Measurements from ENCODE around the gene MAD1L1.

Gene MAD1L1

DNA sequence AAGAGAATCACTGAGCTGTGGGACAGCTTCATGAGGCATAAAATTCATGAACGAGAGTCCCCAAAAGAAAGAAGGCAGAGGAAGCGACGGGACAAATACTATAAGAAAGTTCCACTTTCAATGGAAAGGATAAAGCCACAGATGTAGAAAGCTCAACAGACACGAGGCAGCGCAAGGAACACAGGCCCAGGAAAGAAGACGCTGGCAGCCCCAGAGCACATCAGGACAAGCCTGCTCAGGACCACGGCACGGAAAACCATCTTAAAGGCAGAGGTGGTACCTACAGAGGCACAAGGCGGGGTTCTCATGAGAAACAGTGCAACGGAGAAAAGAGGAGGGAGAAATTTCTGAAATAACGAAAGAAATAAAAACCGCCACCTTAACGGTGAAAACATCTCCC, 273.4 kb downstream of the MAD1L1 start:
- no peak for DNase-seq

DNA sequence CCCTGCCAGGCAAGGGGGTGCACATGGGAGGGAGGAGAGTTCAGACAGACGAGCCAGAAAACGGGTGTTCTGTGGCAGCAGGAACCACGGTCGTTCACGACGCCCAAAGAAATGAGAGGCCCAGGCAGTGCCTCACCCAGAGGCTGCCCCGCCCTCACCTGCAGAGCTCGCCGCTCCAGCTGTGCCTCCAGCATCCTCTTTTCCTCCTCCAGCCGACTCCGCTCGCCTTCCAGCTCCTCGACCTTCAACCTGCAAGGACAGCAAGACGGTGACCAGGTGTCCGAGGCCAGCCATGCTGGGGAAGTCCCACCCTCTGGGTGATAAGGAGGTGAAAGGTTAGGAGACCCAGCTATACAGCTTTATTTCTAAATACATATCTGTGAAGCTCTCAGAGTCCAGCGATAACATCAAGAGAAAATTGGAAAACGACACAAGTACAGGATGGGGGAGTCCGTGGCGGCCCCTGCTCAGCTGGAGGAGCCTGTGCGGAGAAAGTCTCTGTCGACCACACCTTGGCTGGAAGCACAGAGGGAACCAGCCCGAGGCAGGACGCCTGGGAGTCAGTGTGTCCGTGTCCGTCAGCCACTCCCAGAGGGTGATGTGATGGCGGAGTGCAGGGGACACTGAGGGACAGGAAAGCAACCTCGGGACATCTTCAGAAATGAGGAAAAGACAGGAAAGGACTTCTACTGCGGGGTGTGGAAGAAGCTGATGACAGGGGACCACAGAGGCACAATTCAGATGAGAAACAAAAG, 275.1 kb downstream of the MAD1L1 start:
- DNase-seq = no peak

DNA sequence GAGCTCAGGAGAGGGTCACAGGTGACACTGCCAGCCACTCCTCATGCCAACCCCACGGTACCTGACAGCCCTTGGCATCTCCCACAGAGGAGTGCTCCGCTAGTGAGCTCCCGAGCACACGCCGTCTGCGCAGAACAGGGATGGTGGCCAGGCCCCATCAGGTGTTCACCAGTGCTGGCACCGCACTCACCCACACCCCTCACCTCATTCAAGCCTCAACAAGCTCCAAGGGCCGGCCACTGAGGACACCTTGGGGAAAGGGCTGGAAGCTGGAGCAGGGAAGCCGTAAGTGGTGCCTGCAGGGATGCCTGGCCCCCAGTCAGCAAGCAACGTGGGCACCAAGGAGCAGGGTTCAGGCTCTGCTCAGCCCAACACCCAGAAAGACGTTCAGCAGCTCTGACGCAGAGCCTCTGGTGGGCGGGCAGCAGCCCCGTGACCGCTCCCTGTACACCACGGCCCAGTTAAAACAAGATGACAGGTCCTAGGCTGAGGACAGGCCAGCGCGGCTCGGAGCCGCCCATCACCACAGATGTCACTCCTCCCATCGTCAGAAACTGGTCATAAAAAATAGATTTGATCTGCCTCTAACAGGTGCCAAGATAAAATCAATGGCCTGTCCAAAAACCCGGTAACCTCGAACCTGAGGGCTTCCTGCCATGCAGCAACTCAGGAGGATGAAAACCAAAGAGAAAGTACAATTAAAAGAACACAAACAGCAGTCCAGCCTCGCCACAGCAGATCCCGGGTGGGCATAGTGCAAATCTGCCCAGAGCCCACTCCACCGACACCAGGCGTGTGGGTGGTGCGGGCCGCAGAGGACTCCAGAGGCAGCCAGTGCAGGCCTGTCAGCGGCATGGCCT, 275.9 kb downstream of the MAD1L1 start:
- no peak for DNase-seq

DNA sequence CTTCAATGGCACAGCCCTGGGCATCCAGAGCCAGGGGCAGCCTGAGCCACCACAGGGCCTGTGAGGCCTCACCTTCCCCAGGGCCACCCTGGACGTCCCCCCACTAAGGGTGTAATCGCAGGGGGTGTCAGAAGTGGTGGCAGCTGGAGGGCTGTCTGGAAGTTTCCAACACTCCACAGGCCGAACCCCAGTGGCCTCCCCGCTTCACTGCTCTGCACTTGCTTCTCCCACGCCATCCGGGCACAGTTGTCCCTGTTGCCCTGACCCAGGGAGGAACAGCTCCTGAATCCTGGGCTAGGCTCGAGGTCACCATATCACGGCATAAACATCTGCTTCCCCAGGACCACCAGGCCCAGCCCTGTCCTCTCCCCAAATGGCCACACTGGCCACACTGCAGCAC, 276.6 kb downstream of the MAD1L1 start:
- no peak for DNase-seq

DNA sequence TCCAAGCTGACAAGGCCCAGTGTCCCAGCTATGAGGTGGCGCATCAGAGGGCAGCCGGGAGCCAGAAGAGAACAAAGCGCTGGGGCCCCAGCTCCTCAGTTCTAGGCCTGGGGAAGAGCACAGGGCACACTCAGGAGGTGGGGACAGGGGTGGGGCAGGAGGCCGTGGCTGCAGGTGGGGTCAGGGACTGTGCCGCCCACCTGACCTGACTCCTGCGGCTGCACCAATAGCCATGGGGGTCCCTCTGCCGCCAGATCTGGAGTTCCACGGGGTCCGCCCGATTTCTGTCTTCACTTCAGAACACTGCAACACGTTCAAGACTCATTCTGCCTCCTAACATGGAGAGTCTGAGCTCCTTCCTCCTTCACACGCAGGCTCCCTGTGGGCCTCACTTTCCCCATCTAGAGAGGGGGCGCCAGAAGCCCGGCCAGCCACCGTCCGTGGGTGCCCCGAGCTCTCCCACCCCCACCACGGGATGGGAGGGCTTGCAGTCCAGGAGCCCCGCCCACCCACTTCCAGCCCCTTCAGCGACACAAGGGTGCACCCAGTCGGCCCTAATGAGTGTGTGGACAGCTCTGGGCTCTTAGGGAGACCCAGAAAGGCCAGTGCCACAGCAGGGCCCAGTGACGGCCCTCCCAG, 278.3 kb downstream of the MAD1L1 start:
- DNase-seq = no peak

DNA sequence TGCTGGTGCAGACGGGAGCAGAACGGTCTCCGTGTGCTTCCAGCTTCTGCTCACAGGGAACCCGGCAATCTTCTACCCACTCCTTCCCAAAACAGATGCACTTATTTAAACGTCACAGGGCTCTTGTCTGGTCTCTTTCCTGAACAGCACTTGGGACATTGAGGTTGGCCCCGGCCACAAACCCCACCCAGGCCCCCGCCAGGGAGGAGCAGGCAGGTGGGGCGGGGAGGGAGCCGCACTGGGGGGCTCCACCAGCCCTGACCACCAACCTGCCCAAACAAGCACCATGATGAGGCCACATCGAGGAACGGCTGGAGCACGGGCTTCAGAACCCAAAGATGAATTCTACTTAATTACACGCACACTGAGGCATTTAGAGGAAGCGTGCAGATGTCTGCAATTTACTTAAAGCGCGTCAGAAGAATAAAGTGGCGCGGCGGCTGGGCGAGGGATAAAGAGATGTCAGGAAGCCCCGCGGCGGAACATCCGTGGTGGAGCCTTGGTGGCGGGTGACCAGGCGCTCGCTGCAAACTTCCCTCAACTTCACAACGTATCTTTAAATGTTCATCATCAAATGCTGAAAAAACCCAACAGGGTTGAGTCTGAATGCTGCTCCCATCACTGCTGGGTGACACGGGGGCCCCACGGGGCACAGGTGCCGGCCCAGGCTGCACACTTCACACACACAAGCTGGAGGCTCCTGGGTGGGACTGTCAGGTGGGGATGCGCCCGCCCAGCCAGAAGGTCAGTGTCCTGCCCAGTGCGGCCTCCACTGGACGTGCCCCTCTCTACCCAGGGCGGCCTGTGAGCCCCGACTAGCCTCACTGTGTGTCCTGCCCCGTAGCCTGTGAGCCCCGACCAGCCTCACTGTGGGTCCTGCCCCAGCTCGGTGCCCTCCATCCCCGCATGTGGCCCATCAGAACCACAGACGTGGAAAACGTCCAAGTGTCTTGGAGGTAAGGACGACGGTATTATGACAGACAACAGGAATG, 279.2 kb downstream of the MAD1L1 start:
- DNase-seq = no peak

DNA sequence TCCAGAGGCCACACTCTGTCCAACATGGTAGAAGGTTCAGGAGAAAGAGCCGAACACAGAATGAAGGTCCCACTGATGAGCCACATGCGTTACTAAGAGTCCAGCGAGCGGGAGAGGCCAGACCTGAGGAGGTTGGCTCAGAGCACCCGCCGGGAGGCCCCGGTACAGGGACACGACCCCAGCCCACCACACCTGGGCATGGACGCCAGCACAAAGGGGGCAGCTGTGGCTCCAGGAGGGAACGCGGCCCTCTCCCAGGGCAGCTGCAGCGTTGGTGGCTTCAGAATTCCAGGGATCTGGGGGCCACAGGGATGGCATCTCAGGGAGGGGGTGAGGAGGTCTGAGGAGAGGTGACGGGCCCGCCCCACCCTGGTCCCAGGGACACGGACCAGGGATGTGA, 280.0 kb downstream of the MAD1L1 start:
- DNase-seq = no peak

DNA sequence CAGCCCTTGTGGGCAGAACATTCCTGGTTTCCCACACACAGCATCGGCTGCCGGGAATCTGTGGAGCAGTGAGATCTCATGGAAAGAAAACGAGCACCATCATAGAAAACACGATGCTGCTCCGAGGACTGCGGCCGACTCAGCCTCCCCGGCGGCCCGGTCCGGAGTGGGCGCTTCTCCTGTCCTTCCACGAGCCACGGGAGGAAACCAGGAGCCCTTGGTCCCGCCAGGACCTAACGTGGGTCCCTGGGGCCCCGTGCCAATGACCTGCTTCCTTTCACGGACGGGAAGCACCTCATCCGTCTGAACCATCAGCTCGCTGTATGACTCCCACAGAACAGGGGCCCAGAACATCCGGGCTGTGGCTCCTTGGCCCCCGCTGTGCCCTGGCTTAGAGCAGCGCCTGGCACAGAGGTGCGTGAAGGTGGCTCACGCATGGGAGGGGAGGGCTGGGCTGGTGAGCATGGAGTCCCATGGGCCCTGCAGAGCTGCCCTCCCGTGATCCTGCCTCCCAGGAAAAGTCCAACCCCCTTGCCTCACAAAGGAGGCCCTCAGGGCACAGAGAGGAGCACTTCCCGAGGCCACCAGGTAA, 280.5 kb downstream of the MAD1L1 start:
- DNase-seq = no peak

DNA sequence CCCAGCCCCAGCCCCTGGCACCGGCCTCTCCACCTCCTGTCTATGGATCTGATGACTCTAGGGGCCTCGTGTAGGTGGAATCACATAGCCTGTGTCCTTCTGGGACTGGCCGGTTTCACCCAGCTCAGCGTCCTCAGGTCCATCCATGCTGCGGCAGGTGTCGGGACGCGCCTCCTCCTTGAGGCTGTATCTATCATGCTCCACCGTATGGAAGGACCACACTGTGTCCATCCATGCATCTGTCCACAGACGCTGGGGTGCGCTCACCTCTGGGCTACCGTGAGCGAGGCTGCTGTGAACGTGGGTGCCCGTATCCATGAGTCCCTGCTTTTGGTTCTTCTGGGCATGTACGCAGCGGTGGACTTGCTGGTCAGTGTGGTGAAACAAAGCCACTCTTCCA, 281.1 kb downstream of the MAD1L1 start:
- no peak for DNase-seq

DNA sequence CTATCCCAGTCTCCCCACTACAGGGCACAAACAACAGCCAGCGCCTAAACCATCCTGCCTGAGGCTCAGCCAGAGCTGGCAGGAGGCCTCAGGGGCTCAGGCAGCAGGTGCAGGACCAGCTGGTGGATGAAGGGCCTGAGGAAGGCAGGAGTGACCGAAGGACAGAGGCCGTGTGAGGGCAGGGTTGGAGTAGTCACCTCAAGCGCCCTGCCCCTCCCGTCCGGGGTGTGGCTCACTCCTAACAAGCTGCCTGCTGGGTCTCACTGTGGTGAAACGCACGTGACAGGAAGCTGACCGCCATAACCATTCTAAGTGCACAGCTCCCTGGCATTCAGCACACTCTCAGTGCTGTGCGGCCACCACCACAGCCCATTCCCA, 281.6 kb downstream of the MAD1L1 start:
- peak; percentile 11 for DNase-seq

DNA sequence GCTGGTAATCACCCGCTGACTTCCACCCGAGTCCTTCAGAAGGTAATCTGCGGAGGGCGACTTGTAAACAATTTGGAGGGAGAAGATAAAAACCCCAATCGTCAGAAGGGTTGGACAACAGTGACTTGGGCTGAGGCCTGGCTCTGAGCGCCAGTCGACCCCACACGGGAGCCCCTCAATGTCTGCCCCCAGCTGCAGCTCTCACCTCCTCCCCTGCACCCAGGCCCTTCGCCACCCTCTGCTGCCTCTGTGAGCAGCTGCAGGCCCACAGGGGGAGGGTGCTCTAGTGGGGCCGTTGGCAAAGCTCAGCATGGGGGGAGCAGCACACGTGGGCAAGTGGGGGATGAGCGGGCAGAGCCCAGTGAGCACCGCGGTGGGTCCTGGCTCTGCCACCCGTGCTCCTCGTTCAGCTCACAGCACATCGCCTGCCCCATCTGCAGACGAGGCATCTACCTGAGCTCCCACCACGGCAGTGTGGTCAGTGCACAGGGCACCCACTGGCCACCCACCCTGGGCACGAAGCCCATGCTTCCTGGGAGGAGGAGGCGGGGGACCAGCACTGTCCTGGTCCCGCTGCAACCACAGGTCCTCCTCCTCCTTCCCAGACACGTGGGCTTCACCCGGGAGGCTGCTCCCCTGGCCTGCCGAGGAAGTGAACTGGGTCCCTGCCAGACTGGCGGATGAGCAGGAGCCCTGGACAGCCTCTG, 282.1 kb downstream of the MAD1L1 start:
- no peak for DNase-seq

DNA sequence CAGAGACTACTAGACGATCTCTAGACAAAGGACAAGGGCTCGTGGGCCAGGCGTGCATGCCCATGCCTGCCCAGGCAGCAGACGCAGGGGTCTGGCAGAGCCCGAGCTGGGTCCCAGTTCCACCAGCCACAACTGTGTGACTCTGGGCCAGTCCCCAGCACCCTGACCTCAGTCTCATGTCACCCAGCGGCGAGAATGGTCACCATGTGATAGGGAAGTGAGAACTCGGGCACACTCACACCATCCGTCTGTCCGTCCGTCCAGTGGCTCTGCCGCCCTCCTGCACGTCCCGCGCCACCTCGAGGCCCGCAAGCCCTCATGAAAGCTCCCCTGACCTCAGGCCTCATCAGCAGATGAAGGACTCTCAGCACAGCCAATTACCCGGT, 282.7 kb downstream of the MAD1L1 start:
- no peak for DNase-seq

DNA sequence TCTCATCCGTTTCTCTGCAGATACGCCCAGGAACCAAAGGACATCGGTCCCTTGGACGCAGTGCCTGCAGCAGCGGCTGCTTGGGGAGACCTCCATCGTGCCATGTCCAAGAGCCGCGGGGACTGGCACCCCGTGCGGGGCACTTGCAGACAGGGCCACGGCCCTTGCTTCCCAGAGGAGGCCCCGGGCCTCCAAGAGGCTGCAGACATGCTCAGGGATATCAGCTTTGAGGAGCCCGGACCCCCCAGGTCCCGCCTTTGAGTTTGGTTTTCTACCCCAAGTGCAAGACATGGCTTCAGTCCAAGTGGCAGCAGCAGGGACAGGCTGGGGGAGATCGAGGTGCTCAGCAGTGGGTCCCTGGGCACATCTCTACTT, 283.1 kb downstream of the MAD1L1 start:
- no peak for DNase-seq

DNA sequence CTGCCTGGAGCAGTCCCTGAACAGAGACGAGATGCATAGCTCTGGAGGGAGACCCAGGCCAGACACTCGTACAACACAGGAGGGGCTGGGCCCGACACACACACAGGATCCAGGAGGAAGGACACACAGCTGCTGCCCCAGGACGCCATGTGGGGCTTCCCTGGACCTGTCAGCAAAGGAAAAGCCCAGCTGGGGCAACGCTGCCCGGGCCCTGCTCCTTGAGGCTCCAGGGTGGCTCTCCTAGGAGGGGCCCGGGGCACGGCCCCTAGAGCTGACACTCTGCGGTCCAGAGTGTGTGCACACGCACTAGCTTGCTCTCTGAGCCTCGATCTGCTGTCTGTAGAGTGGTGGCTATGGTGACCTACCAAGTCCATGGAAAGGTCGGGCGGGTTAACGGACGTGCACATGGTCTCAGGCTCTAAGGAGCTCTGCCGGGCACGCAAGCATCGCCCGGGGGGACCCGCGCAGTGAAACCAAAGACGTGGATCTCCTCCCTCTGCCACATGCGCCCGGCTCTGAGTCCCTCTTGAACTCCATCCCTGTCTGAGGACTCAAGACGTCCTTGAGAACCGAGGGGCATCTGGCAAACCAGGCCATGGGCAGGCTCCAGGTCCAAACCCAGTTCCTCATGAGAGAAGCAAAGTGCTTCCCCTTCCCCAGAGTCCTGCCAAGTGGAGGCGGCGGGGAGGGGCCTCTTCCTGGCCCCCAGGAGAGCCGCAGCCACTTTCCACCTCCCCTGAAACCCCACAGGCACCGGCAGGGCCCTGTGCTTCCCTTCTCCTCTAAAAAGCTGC, 283.7 kb downstream of the MAD1L1 start:
- no peak for DNase-seq

DNA sequence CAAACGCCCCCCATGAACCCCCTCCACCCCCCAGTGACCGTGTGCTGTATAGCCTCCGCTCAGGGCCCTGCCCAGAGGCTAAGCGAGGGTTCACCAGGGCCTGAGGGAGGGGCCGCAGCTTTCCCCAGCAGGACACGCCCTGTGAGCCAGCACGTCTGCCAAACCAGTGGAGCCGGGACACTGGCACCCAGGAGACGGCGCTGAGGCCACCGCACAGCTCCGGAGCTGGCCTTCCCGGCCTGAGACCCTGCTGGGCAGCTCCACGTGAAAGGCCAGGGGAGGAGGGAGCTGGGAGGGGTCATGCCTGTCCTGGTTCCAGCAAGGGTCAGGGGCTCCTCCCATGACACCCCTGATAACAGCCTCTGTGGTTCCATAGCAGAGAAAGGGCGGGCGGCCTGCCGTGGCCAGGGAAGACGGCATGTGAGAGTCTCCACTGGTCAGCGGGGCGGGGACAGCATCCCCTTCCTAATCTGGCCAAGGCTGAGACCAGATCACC, 284.4 kb downstream of the MAD1L1 start:
- no peak for DNase-seq

DNA sequence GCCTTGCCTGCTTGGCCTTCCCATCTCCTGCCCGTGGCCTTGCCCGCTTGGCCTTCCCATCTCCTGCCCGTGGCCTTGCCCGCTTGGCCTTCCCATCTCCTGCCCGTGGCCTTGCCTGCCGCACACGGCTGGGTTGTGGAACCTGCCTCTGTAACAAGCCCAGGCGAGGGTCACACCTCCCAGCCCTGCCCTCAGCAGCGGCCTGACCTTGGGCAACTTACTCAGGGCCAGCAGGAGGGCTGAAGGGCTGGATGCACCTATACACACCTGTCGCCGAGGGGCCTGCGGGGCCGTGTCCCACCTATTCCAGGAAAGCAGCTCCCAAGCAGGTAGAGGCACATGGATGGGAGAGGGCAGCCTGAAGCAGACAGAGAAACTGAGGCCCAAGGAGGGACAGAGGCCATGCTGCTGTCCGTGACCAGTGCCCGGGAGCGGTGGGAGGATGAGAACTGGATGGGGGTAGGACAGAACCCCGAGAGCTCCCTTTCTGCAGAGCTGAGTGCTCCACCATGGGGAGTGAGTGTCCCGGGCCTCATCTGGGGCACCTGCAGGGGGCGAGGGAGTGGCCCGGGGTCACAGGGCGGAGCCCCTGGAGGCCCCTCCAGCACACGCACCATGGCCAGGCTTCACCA, 285.0 kb downstream of the MAD1L1 start:
- no peak for DNase-seq

DNA sequence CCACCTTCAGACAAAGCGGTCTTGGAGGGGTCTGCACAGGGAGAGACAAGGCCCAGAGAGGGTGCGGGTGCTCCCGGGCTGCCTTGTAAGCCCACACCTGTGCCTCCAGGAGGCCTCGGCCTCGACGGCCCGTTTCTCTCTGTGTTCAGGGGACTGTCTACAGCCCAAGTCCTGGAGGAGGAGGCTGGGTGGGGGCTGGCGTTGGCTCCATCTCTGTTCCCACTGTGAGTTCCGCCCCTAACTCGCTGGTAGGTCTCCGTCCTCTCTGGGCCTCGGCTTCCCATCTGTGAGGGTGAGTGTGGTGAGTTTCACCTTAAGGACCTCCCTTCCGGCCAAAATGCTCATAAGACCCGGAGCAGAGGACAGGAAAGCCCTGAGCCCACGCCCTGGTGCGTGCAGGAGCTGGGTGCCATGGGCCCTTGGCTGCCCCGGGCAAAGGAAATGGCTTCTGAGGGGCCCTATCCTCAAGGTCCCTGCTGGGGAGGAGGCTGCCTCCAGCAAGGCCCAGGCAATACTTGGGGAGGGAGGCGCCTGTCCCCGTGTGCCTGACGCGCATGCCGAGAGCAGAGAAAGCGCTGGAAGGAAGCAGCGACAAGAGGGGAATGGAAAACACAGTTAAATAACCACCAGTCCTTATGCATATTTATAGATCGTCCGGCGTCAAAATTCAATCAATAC, 285.8 kb downstream of the MAD1L1 start:
- no peak for DNase-seq

DNA sequence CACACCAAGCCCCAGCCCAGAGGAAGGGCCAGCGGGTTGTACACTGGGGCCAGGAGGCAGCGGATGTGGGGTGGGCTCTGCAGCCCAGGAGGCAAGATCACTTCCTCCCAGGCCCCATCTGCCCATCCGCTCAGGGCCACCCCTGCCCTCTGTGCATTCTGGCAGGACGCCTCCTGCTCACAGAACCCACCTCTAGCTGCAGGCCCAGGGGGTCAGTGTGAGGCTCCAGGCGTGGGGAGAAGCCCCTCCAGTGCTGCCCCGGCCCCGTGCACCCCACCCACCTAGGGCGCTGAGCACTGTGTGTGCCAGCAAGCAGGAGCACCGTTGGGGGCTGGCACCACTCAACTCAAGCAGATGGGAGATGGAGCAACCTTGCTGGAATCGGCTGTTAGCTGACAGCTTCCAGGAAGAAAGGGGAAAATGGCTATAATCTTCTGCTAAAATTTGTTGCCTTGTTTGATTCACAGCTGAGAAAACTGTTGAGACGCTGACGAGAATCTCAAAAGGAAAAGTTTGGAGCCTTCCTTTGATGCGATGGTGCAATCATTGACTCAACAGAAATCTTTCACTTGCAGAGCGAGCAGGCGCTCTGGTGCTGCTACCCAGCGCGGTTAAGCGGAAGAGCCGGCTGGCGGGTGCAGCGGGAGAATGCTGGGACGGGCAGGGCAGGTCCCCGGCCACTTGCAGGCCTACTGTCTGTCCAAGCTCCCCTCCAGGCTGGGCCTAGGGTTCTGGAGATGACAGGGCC, 286.5 kb downstream of the MAD1L1 start:
- no peak for DNase-seq

DNA sequence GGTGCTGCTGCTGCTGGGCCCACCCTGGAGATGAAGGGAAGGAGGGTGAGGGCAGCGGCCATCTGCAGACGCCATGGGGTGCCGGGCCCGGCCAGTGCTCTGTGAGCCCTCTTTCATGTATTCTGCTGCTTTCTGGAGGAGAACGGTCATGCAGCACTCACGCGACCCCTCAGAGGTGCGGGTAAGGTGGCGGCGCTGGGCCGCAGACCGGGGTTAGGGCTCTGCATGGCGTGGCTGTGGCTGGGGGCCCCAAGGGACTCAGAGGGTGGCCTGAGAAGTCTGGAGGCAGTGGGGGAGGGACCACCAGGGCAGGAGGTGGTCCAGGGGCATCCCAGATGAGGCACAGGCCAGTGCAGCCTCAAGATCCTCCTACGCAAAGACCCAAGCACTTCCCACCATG, 287.2 kb downstream of the MAD1L1 start:
- DNase-seq = no peak

All from activated CD4-positive, alpha-beta T cell treated with anti-CD3 and anti-CD28 coated beads, Interleukin-10, Interleukin-2, amounts not matched to agents 100 ng/mL and 50 ng/mL, durations not matched to agents 16 hours and 8 hours (primary cell).